Endodermal cell (in vitro differentiated cells): ENCODE data around the gene STMN3. TPM values are rescaled to one million over a fixed set of nuclear protein-coding genes. Genes with fewer than 3 reads are reported as not detected.

Experiments
- DNase-seq: peaks from one replicate; pipeline ENCODE4 v3.0.0-alpha.2; 2017
- H3K27ac ChIP-seq: 2 replicates; pipeline ENCODE4 v1.5.1; 2013; ENCODE audit warnings: mild to moderate bottlenecking, low read depth, low read length, moderate library complexity
- H3K27me3 ChIP-seq: 2 replicates; pipeline ENCODE4 v1.6.1; 2013; ENCODE audit warnings: mild to moderate bottlenecking, low read length, moderate library complexity; ENCODE audit not compliant: insufficient read depth, control insufficient read depth, poor library complexity, severe bottlenecking
- H3K36me3 ChIP-seq: 2 replicates; pipeline ENCODE4 v1.7.0; 2013; ENCODE audit warnings: mild to moderate bottlenecking, low read length, moderate library complexity; ENCODE audit not compliant: control insufficient read depth, insufficient read depth
- H3K4me1 ChIP-seq: one replicate; pipeline ENCODE4 v1.7.0; 2013; ENCODE audit warnings: low read length; ENCODE audit not compliant: control insufficient read depth, insufficient read depth
- H3K4me3 ChIP-seq: 2 replicates; pipeline ENCODE4 v1.5.1; 2013; ENCODE audit warnings: mild to moderate bottlenecking, low read length, moderate library complexity
- H3K9ac ChIP-seq: 2 replicates; pipeline ENCODE4 v1.6.1; 2013; ENCODE audit warnings: mild to moderate bottlenecking, low read length, moderate library complexity; ENCODE audit not compliant: poor library complexity, severe bottlenecking; ENCODE audit errors: extremely low read depth
- H3K9me3 ChIP-seq: 2 replicates; pipeline ENCODE4 v1.6.1; 2013; ENCODE audit warnings: mild to moderate bottlenecking, low read length, moderate library complexity; ENCODE audit not compliant: control insufficient read depth
- H3K27ac Mint-ChIP-seq: 2 replicates; pipeline ENCODE4 v1.8.0; 2020; ENCODE audit warnings: mixed read lengths
- H3K27me3 Mint-ChIP-seq: 2 replicates; pipeline ENCODE4 v1.8.0; 2021; ENCODE audit warnings: mild to moderate bottlenecking, mixed read lengths; ENCODE audit not compliant: insufficient read depth
- H3K36me3 Mint-ChIP-seq: 2 replicates; pipeline ENCODE4 v1.8.0; 2020; ENCODE audit warnings: low read depth, mixed read lengths
- H3K4me1 Mint-ChIP-seq: 2 replicates; pipeline ENCODE4 v1.8.0; 2020; ENCODE audit warnings: mixed read lengths
- H3K4me3 Mint-ChIP-seq: 2 replicates; pipeline ENCODE4 v1.8.0; 2020; ENCODE audit warnings: mild to moderate bottlenecking, moderate library complexity, mixed read lengths
- H3K9me3 Mint-ChIP-seq: 2 replicates; pipeline ENCODE4 v1.8.0; 2020; ENCODE audit warnings: mild to moderate bottlenecking, mixed read lengths
- CTCF ChIP-seq: fragments of 200-600 bp; sonication (generic); conservative IDR thresholded peaks from 2 replicates; pipeline ENCODE4 v1.5.0; 2021; ENCODE audit warnings: antibody characterized with exemption, mild to moderate bottlenecking
- WGBS, 2 experiments: methylation state at CpG; one replicate each; pipeline versions ENCODE4 v1.1.5 to v1.1.7; 2013; ENCODE audit warnings: missing lambda C conversion rate in 2 of 2, mixed read lengths in 1 of 2; ENCODE audit not compliant: insufficient coverage in 1 of 2, insufficient read length in 1 of 2; 5-methylcytosine and 5-hydroxymethylcytosine counted together
- total RNA-seq, 2 donors: library from RNA; stranded (reverse); fragmentation: NEBNext Ultra II Directional in 1 of 2; extraction: Animal tissue kit (Norgen Biotek cat#: 25700) in 1 of 2; gene quantifications; 2 replicates in 1 of 2; 3 replicates in 1 of 2; pipeline ENCODE4 v1.2.1, GENCODE V29; 2021

STMN3 gene
- total RNA-seq, 2 donors from 2014 or later, result 6.7 to 18.3 TPM

- no peaks in the 10 kb centered on the region for H3K9me3 ChIP-seq
- Mint-ChIP-seq H3K9me3 (no peaks in the 10 kb centered on the region), H3K4me3 (no peak overlapping the region), H3K36me3 (peaks cover 31% of the 10 kb centered on the region), H3K27ac (no peak overlapping the region), H3K27me3 (no peaks in the 10 kb centered on the region), H3K4me1 (no peaks in the 10 kb centered on the region)
- no peak overlapping the region for H3K27ac ChIP-seq
- DNase-seq, result no peak
- H3K36me3 ChIP-seq, result peaks cover 17% of the 10 kb centered on the region
- no peaks in the 10 kb centered on the region for H3K27me3 ChIP-seq
- no peak overlapping the region for H3K9ac ChIP-seq
- TF ChIP-seq CTCF, result no peak
- no peaks in the 10 kb centered on the region for H3K4me1 ChIP-seq
- 94 to 97% methylated on average over 10 to 11 of the region's 11 CpGs for WGBS, 2 experiments
- H3K4me3 ChIP-seq, result no peak overlapping the region
Observed at GRCh38 chr20:63668351-63668750, 15.1 kb upstream of the STMN3 start.

GRCh38 chr20:63667858-63668257, 14.6 kb upstream of the STMN3 start:
- no peaks in the 10 kb centered on the region for H3K27me3 ChIP-seq
- 92 to 100% methylated on average over 3 to 16 of the region's 16 CpGs for WGBS, 2 experiments
- Mint-ChIP-seq H3K4me1 (no peaks in the 10 kb centered on the region), H3K36me3 (peaks cover 31% of the 10 kb centered on the region), H3K27ac (no peak overlapping the region), H3K9me3 (no peaks in the 10 kb centered on the region), H3K27me3 (no peaks in the 10 kb centered on the region), H3K4me3 (no peak overlapping the region)
- no peak for DNase-seq
- no peaks in the 10 kb centered on the region for H3K9me3 ChIP-seq
- no peak overlapping the region for H3K4me3 ChIP-seq
- H3K36me3 ChIP-seq, result peaks cover 16% of the 10 kb centered on the region
- no peak overlapping the region for H3K27ac ChIP-seq
- TF ChIP-seq CTCF, result no peak
- H3K9ac ChIP-seq, result no peak overlapping the region
- H3K4me1 ChIP-seq, result no peaks in the 10 kb centered on the region

GRCh38 chr20:63665708-63666107, 12.5 kb upstream of the STMN3 start:
- peaks cover 28% of the 10 kb centered on the region for H3K36me3 ChIP-seq
- H3K36me3 Mint-ChIP-seq, result peaks cover 36% of the 10 kb centered on the region
- H3K9ac ChIP-seq, result no peak overlapping the region
- H3K9me3 ChIP-seq, result no peaks in the 10 kb centered on the region
- H3K9me3 Mint-ChIP-seq, result no peaks in the 10 kb centered on the region
- no peak overlapping the region for H3K4me3 Mint-ChIP-seq
- no peak overlapping the region for H3K27ac ChIP-seq
- H3K27ac Mint-ChIP-seq, result no peak overlapping the region
- H3K4me3 ChIP-seq, result no peak overlapping the region
- no peaks in the 10 kb centered on the region for H3K4me1 ChIP-seq
- 93% methylated on average over 11 to 14 of the region's 14 CpGs for WGBS, 2 experiments
- no peaks in the 10 kb centered on the region for H3K27me3 ChIP-seq
- no peak for DNase-seq
- H3K4me1 Mint-ChIP-seq, result no peaks in the 10 kb centered on the region
- no peaks in the 10 kb centered on the region for H3K27me3 Mint-ChIP-seq
- TF ChIP-seq CTCF, result no peak
